GM18873 (cell line): ENCODE data around the gene USP11.
"Not testable (repeated sequence)": the region's sequence is repeated elsewhere in the genome, so short reads cannot be mapped to it uniquely, and the experiment has no call there.

ENCODE experiments used
- ATAC-seq: cut with Tn5 transposase; IDR thresholded peaks from one replicate; pipeline ENCODE4 v1.9.1; 2021; ENCODE audit warnings: mild to moderate bottlenecking, moderate library complexity, moderate number of reproducible peaks; ENCODE audit not compliant: unreplicated experiment, low FRiP score

The USP11 gene

DNA sequence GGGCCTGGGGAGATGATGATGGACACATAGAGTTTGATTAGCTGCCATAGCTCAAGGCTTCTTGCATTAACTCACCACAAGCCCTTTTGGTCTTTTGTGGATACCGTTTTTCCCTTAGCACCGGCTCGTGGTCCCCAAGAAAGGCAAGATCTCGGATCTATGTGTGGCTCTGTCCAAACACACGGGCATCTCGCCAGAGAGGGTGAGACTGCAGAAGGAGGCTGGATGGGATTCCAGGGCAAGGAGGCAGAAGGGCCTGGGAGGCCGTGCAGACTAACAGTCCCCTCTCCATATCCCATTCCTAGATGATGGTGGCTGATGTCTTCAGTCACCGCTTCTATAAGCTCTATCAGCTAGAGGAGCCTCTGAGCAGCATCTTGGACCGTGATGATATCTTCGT, 9.5 kb downstream of the USP11 start:
- ATAC-seq, result no peak

DNA sequence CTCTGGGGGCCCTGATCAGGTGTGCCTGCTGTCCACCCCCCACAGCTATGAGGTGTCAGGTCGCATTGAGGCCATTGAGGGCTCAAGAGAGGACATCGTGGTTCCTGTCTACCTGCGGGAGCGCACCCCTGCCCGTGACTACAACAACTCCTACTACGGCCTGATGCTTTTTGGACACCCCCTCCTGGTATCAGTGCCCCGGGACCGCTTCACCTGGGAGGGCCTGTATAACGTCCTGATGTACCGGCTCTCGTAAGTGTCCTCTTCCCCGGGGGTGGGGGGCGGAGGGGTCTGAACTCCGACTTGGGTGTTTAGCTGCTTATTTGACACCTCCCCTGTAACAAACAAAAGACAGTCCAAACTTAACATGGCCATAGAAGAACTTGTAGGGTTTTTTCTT, 10.5 kb downstream of the USP11 start:
- no peak for ATAC-seq

DNA sequence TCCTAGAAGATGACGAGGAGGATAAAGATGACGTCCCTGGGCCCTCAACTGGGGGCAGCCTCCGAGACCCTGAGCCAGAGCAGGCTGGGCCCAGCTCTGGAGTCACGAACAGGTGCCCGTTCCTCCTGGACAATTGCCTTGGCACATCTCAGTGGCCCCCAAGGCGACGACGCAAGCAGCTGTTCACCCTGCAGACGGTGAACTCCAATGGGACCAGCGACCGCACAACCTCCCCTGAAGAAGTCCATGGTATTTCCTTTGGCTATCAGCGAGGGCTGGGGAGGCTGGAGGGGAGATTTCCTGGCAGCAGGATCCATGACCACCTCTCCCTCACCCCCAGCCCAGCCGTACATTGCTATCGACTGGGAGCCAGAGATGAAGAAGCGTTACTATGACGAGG, 11.9 kb downstream of the USP11 start:
- no peak for ATAC-seq

- no peak for ATAC-seq
Observed at GRCh38 chrX:47245156-47245555, 12.3 kb downstream of the USP11 start.

DNA sequence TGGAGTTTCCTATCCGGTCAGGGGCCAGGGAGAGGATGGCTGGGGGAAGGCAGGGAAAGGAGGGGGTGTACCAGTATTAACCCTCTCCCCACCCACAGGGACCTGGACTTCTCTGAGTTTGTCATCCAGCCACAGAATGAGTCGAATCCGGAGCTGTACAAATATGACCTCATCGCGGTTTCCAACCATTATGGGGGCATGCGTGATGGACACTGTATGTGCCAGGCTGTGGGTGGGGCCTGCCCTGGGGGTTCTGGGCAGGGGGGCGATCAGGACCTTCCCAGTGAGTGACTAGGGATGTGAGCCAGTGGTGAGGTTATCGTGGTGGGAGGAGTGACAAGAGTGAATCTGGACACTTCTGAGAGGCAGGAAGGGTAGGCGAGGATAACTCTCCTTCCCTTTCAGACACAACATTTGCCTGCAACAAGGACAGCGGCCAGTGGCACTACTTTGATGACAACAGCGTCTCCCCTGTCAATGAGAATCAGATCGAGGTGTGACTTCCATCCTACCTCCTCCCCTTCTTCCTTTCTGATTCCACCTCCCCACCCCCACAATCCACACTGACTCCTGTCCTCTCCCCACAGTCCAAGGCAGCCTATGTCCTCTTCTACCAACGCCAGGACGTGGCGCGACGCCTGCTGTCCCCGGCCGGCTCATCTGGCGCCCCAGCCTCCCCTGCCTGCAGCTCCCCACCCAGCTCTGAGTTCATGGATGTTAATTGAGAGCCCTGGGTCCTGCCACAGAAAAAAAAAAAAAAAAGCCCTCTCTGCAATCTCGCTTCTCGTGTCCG, 14.6 kb downstream of the USP11 start:
- no peak for ATAC-seq

DNA sequence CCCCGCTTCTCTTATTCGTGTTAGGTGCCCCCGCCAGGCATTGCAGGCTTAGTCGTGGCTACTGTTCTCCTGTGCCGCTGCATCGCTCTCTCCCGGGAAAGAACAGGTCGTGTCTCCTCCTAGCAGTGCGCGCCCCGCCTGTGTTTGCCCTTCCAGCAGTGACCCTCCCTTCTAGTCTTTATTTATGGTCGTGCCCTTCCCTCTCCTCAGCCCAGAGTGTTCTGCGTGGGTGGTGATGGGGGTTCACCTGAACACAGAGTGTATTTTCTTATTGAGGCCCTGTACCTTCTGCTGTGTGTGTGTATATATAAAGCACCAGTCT, 15.2 kb downstream of the USP11 start:
- no peak for ATAC-seq

DNA sequence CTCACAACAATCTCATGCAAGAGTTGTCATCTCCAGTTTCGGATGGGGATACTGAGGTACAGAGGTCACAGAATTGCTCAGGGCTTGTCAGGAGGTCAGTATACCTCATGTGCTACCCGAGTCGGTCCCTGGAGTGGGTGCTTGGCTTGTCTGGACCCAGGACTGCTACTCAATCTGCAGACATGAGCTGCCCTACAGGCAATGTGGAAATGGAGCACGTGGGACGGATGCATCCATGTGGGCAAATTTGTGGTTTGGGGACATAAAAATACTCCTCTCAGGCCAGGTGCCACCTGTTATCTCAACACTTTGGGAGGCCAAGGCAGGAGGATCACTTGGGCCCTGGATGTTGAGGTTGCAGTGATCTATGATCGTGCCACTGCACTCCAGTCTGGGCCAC, 15.8 kb downstream of the USP11 start:
- no peak for ATAC-seq

GRCh38 chrX:47250017-47250347, 17.2 kb downstream of the USP11 start:
- ATAC-seq, result no peak

- not testable (repeated sequence) for ATAC-seq
Observed at GRCh38 chrX:47257620-47258019, 24.8 kb downstream of the USP11 start.

DNA sequence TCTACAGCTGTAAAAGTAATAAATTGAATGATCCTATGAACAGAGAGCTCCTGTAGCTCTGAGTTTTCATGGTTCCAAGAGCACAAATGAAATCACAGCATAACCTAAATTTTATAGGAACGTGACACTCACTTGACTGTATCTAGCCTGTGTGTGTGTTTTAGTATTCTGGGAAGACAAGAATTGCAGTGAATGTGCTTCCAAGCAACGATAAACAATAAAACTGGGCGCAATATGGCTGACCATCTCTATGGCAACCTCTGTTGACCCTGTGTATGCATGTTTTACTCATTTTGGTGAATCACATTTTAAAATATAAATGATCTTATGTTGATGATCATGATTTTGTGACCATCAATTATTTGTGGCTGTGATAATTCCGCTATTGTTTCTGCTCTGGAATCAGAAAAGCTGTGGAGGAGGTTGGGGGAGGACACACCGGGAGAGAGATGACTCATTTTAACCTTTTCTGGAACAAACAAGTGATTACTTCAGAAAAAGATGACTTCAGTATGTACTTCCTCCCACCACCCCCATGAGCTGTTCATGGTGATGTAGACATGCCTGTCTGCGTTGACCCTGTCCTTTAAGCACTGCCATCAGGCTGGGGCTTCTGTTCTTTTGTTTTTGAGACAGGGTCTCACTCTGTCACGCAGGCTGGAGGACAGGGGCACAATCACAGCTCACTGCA, 31.8 kb downstream of the USP11 start:
- ATAC-seq, result no peak

DNA sequence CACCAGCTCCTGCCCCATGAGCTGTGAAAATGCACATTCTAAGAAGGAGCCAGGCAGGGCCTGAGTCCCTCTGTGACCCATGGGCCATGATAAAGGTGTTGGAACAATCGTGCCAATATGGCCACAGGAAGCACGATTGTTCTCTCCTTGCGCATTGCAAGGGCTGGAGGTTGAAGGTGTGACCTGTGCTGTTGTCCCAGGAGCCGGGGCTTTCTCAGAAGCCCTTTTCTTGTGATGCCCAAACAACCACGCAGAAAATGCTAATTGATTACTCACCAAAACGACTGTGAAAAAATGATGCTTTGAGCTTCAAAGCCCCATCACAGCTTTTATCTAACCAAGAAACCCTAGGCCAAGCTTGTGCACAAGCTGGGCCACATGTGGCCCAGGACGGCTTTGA, 33.8 kb downstream of the USP11 start:
- ATAC-seq, result no peak

GRCh38 chrX:47272013-47272408, 39.2 kb downstream of the USP11 start:
- ATAC-seq, result no peak

DNA sequence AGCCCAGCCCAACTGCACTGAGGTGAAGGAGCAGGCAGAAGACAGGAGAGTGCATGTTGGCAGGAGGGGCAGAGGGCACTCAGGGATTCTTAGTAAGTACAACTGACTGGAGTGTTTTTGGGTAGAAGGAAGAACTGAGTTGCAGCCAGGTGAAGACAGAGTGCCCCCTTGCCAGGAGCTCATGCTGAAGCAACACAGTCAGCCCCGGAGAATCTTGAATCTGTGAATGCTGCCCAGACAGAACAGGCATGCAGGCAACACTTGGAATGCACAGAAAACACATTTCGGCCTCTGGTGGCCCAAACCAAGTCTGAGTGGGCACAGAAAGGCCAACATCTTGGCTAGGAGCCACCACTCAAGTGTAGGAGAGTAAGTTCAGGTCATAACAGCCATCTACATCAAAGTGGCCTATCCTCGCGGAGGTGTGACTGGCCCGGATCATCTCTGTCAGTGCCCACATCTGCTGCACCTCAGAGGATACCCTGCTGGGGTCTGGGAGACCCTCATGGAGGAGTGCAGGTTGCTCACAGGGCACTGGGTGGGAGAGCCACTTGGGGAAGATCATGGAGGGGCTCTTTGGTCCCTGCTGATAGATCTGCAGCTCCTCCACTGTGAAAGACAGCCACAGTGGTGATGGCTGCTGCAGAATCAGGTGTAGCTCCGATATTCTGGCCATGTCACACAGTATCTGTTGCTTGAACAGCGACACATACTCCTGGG, 40.4 kb downstream of the USP11 start:
- ATAC-seq, result no peak

DNA sequence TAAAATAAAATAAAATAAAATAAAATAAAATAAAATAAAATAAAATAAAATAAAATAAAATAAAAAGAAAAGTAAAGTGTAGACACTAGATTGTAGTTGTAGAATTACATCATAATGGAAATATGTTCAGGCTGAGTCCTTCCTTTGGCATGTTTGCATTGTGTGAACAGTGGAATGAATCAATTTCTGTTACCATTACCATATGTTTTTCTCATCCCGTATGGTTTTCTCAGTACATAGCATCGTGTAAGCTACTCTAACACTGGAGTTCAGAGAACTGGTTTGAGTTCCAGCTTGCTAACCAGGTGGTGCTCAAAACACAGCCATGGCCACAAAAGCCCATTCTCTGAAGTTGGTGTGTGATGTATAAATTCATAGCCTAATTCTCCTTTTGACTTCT, 45.9 kb downstream of the USP11 start:
- no peak for ATAC-seq

GRCh38 chrX:47283015-47283771, 50.4 kb downstream of the USP11 start:
- no peak for ATAC-seq

- not testable (repeated sequence) for ATAC-seq
Observed at GRCh38 chrX:47284616-47285015, 51.8 kb downstream of the USP11 start.

- no peak for ATAC-seq
Observed at GRCh38 chrX:47285836-47286320, 53.1 kb downstream of the USP11 start.

- ATAC-seq, result no peak
Observed at GRCh38 chrX:47293106-47293505, 60.3 kb downstream of the USP11 start.

GRCh38 chrX:47296766-47297365, 64.1 kb downstream of the USP11 start:
- no peak for ATAC-seq

DNA sequence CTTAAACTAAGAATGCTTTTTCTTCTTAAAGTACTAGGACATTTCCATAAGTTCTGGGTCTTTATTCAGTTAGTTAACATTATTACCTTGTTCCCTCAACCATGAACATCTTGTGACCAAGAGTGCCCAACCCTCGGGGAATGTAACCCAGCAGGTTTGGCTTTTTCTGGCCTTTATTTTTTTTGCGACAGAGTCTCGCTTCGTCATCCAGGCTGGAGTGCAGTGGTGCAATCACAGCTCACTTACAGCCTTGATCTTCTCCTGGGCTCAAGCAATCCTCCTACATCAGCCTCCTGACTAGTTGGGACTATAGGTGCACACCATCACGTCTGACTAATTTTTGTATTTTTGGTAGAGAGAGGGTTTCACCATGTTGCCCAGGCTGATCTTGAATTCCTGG, 65.1 kb downstream of the USP11 start:
- ATAC-seq, result no peak
